Measurements from ENCODE around the gene CISTR. TPM values are rescaled to one million over a fixed set of nuclear protein-coding genes. Genes with fewer than 3 reads are reported as not detected.

The CISTR gene
- total and polyA plus RNA-seq, 2 experiments from 2014 or later = not detected

GRCh38 chr12:53754633-53755264, 3.0 kb upstream of the CISTR start:
- no peaks in the 10 kb centered on the region for H3K9me3 ChIP-seq (ENCODE audit: low read depth)
- H3K79me2 ChIP-seq (ENCODE audit: insufficient read depth) = no peaks in the 10 kb centered on the region
- H3K9ac ChIP-seq = no peak overlapping the region
- no peaks in the 10 kb centered on the region; the same call in 1 of the 2 replicates for H3K4me1 ChIP-seq (ENCODE audit: insufficient read depth)
- H4K20me1 ChIP-seq (ENCODE audit: insufficient read depth) = no peaks in the 10 kb centered on the region
- no peaks in the 10 kb centered on the region for H3K9me2 ChIP-seq (ENCODE audit: insufficient read depth)
- DNase-seq = no peak
- no peak overlapping the region for H3K27ac ChIP-seq
- H3K4me2 ChIP-seq (ENCODE audit: unreplicated experiment) = no peak overlapping the region
- H3K4me3 ChIP-seq = no peak overlapping the region
- no peak for TF ChIP-seq EZH2 (IDR thresholded peaks at IDR 0.05; ENCODE audit: insufficient read depth, poor library complexity, severe bottlenecking)
- no peak for TF ChIP-seq EZH2phosphoT487 (IDR thresholded peaks at IDR 0.05; ENCODE audit: insufficient read depth, low read depth)
- no peaks in the 10 kb centered on the region for H3K36me3 ChIP-seq (ENCODE audit: low read depth)
- H3K27me3 ChIP-seq (replicated peaks; ENCODE audit: insufficient read depth) = peaks cover 86% of the 10 kb centered on the region
- WGBS, 2 experiments (ENCODE audit: low coverage in 1 of 2, low lambda C conversion rate in 2 of 2, missing lambda C conversion rate in 2 of 2) = 19 to 22% methylated on average over 4 of the region's 4 CpGs
- in situ Hi-C loops (cut with MboI) = loop anchor here (10.0 kb wide), 1 partner anchor 450 kb away; no protein-coding TSS in a partner anchor
- H2AFZ ChIP-seq = no peak overlapping the region
- H3F3A ChIP-seq (ENCODE audit: insufficient read depth) = 0 out of 2 replicates have a peak, but pooled peaks cover 4% of the 10 kb centered on the region

- DNase-seq = no peak
- Histone ChIP-seq H3K27me3 (replicated peaks; ENCODE audit: insufficient read depth) (peaks cover 86% of the 10 kb centered on the region), H4K20me1 (ENCODE audit: insufficient read depth) (no peaks in the 10 kb centered on the region), H3K4me3 (no peak overlapping the region), H3K9me2 (ENCODE audit: insufficient read depth) (no peaks in the 10 kb centered on the region), H3K4me1 (ENCODE audit: insufficient read depth) (no peaks in the 10 kb centered on the region; the same call in 1 of the 2 replicates), H3K9ac (no peak overlapping the region), H3F3A (ENCODE audit: insufficient read depth) (0 out of 2 replicates have a peak, but pooled peaks cover 4% of the 10 kb centered on the region), H3K9me3 (ENCODE audit: low read depth) (no peaks in the 10 kb centered on the region), H3K79me2 (ENCODE audit: insufficient read depth) (no peaks in the 10 kb centered on the region), H3K36me3 (ENCODE audit: low read depth) (no peaks in the 10 kb centered on the region), H3K27ac (no peak overlapping the region), H2AFZ (no peak overlapping the region), H3K4me2 (ENCODE audit: unreplicated experiment) (no peak overlapping the region)
- 41 to 42% methylated on average over 7 of the region's 7 CpGs for WGBS, 2 experiments (ENCODE audit: low coverage in 1 of 2, low lambda C conversion rate in 2 of 2, missing lambda C conversion rate in 2 of 2)
- in situ Hi-C loops (cut with MboI) = loop anchor here (10.0 kb wide), 1 partner anchor 451 kb away; no protein-coding TSS in a partner anchor
- no peak for TF ChIP-seq EZH2phosphoT487 (IDR thresholded peaks at IDR 0.05; ENCODE audit: insufficient read depth, low read depth)
- TF ChIP-seq EZH2 (IDR thresholded peaks at IDR 0.05; ENCODE audit: insufficient read depth, poor library complexity, severe bottlenecking) = no peak
These were observed 2.4 kb upstream of the CISTR start for GRCh38 chr12:53754188-53754585.

- in situ Hi-C loops (cut with MboI) = loop anchor here (10.0 kb wide), 1 partner anchor 452 kb away; no protein-coding TSS in a partner anchor
- Histone ChIP-seq H3K4me3 (no peak overlapping the region), H3K4me2 (ENCODE audit: unreplicated experiment) (no peak overlapping the region), H2AFZ (no peak overlapping the region), H3K9me2 (ENCODE audit: insufficient read depth) (no peaks in the 10 kb centered on the region), H3K9ac (no peak overlapping the region), H3K9me3 (ENCODE audit: low read depth) (no peaks in the 10 kb centered on the region), H3K27me3 (replicated peaks; ENCODE audit: insufficient read depth) (peaks cover 86% of the 10 kb centered on the region), H3K27ac (no peak overlapping the region), H3K79me2 (ENCODE audit: insufficient read depth) (no peaks in the 10 kb centered on the region), H4K20me1 (ENCODE audit: insufficient read depth) (no peaks in the 10 kb centered on the region), H3K36me3 (ENCODE audit: low read depth) (no peaks in the 10 kb centered on the region), H3F3A (ENCODE audit: insufficient read depth) (0 out of 2 replicates have a peak, but pooled peaks cover 4% of the 10 kb centered on the region), H3K4me1 (ENCODE audit: insufficient read depth) (no peaks in the 10 kb centered on the region; the same call in 1 of the 2 replicates)
- no peak for DNase-seq
- TF ChIP-seq EZH2phosphoT487 (IDR thresholded peaks at IDR 0.05; ENCODE audit: insufficient read depth, low read depth) (no peak), EZH2 (IDR thresholded peaks at IDR 0.05; ENCODE audit: insufficient read depth, poor library complexity, severe bottlenecking) (no peak)
- WGBS, 2 experiments (ENCODE audit: low coverage in 1 of 2, low lambda C conversion rate in 2 of 2, missing lambda C conversion rate in 2 of 2) = 77 to 81% methylated on average over 3 of the region's 3 CpGs
These were observed 842 bp upstream of the CISTR start for GRCh38 chr12:53752621-53753020.

- Histone ChIP-seq H3K4me1 (ENCODE audit: insufficient read depth) (no peaks in the 10 kb centered on the region; the same call in 1 of the 2 replicates), H3K27ac (no peak overlapping the region), H3K79me2 (ENCODE audit: insufficient read depth) (no peaks in the 10 kb centered on the region), H3K9me2 (ENCODE audit: insufficient read depth) (no peaks in the 10 kb centered on the region), H3K4me3 (no peak overlapping the region), H3F3A (ENCODE audit: insufficient read depth) (0 out of 2 replicates have a peak, but pooled peaks cover 4% of the 10 kb centered on the region), H3K9ac (no peak overlapping the region), H3K9me3 (ENCODE audit: low read depth) (no peaks in the 10 kb centered on the region), H3K27me3 (replicated peaks; ENCODE audit: insufficient read depth) (peaks cover 86% of the 10 kb centered on the region), H3K36me3 (ENCODE audit: low read depth) (no peaks in the 10 kb centered on the region), H4K20me1 (ENCODE audit: insufficient read depth) (no peaks in the 10 kb centered on the region), H3K4me2 (ENCODE audit: unreplicated experiment) (no peak overlapping the region), H2AFZ (peak overlapping the region; percentile 12; the same call in 1 of the 2 replicates)
- DNase-seq = no peak
- WGBS, 2 experiments (ENCODE audit: low coverage in 1 of 2, low lambda C conversion rate in 2 of 2, missing lambda C conversion rate in 2 of 2) = 75 to 82% methylated on average over 13 of the region's 13 CpGs
- TF ChIP-seq EZH2phosphoT487 (IDR thresholded peaks at IDR 0.05; ENCODE audit: insufficient read depth, low read depth) (no peak), EZH2 (IDR thresholded peaks at IDR 0.05; ENCODE audit: insufficient read depth, poor library complexity, severe bottlenecking) (no peak)
- in situ Hi-C loops (cut with MboI) = loop anchor here (10.0 kb wide), 1 partner anchor 453 kb away; no protein-coding TSS in a partner anchor
These were observed 418 bp upstream of the CISTR start for GRCh38 chr12:53752192-53752601.
